ENCODE results near the gene SKIC8.

Gene SKIC8

GRCh38 chr15:78299101-78299930 lies at the start of gene SKIC8:
Gene SKIC8, minus strand, starts transcription at chr15:78299609. Its CDS starts 3,923 bp downstream, at chr15:78295686.
- peak; percentile 96 for DNase-seq (ENCODE audit: low spot score)
- no peak for TF ChIP-seq CTCF (conservative IDR thresholded peaks at IDR 0.05; ENCODE audit: low read depth)
- peak within 1 kb of the TSS; percentile 68 for H3K27ac ChIP-seq
- ChIA-PET CTCF (no interaction called here), POLR2A (ENCODE audit: low non-redundant PET) (interaction anchor here (0.5 to 1.0 kb wide), 5 partner anchors 46 to 124 kb away, joined by 3 to 5 read pairs (median 4); no protein-coding TSS in a partner anchor)

GRCh38 chr15:78347586-78348543 lies 48.5 kb upstream of the SKIC8 start:
- no peak overlapping the region for H3K27ac ChIP-seq
- POLR2A ChIA-PET (ENCODE audit: low non-redundant PET) = no interaction called here
- no peak for TF ChIP-seq CTCF (conservative IDR thresholded peaks at IDR 0.05; ENCODE audit: low read depth)

GRCh38 chr15:78345396-78346125 lies 46.2 kb upstream of the SKIC8 start:
- TF ChIP-seq CTCF (conservative IDR thresholded peaks at IDR 0.05; ENCODE audit: low read depth) = no peak
- H3K27ac ChIP-seq = no peak overlapping the region
- ChIA-PET POLR2A (ENCODE audit: low non-redundant PET) (interaction anchor here (0.5 kb wide), 1 partner anchor 46 kb away, joined by 3 read pairs; no protein-coding TSS in a partner anchor), CTCF (no interaction called here)
- no peak for DNase-seq (ENCODE audit: low spot score)

More at GRCh38 chr15:78347586-78348543, 48.5 kb upstream of the SKIC8 start:
- CTCF ChIA-PET = interaction anchor here (0.5 kb wide), 1 partner anchor 338 kb away, joined by 9 read pairs; no protein-coding TSS in a partner anchor
- DNase-seq (ENCODE audit: low spot score) = no peak

- ChIA-PET POLR2A (ENCODE audit: low non-redundant PET) (no interaction called here), CTCF (no interaction called here)
- TF ChIP-seq CTCF (conservative IDR thresholded peaks at IDR 0.05; ENCODE audit: low read depth) = no peak
- no peak for DNase-seq (ENCODE audit: low spot score)
- no peak overlapping the region for H3K27ac ChIP-seq
These were observed 44.1 kb upstream of the SKIC8 start for GRCh38 chr15:78343276-78344060.

GRCh38 chr15:78342021-78342420 lies 42.6 kb upstream of the SKIC8 start:
- DNase-seq (ENCODE audit: low spot score) = no peak
- ChIA-PET CTCF (interaction anchor here (0.7 kb wide), 1 partner anchor 421 kb away, joined by 5 read pairs; no protein-coding TSS in a partner anchor), POLR2A (ENCODE audit: low non-redundant PET) (no interaction called here)
- no peak for TF ChIP-seq CTCF (conservative IDR thresholded peaks at IDR 0.05; ENCODE audit: low read depth)
- no peak overlapping the region for H3K27ac ChIP-seq

Data from RWPE1 (cell line).